Measurements from ENCODE around the gene FXYD4.

GRCh38 chr10:43355749-43356371 is 15.6 kb upstream of the FXYD4 start:
- TF ChIP-seq CTCF (IDR thresholded peaks at IDR 0.05) (no peak), ZFX (IDR thresholded peaks at IDR 0.05; ENCODE audit: borderline replicate concordance) (no peak)
